Endothelial cell of umbilical vein (primary cell): ENCODE data around the gene MACROD2. TPM values are rescaled to one million over a fixed set of nuclear protein-coding genes. Genes with fewer than 3 reads are reported as not detected.

ENCODE experiments used
- BruUV-seq: library from RNA; stranded (reverse); fragments of 400-500 nt; replicated peaks from 2 replicates; lab custom pipeline; 2021; lab: Mats Ljungman, UMichigan
- CTCF ChIA-PET: fragments of 300-600, 350-600 bp; sonication (Branson Sonifier 250); formaldehyde crosslinking; loops from one replicate; lab custom pipeline; 2021; ENCODE audit warnings: antibody characterized with exemption, inconsistent platforms; lab: Charles Lee
- POLR2A ChIA-PET: fragments of 300-600, 350-600 bp; sonication (Branson Sonifier 250); formaldehyde crosslinking; loops from one replicate; lab custom pipeline; 2021; ENCODE audit warnings: antibody characterized with exemption, inconsistent platforms; lab: Charles Lee
- DNase-seq: peaks from one replicate; pipeline ENCODE4 v3.0.0-alpha.2; 2011; ENCODE audit warnings: low read depth, low spot score
- FAIRE-seq: peaks from 2 replicates; lab custom pipeline; 2011; peaks lifted over from hg19 to GRCh38; lab: Jason Lieb, UNC
- H2AFZ ChIP-seq: 2 replicates; pipeline ENCODE4 v1.6.0; 2012; ENCODE audit warnings: low read depth, low read length, control low read depth, inconsistent platforms
- H3K27ac ChIP-seq: 2 replicates; pipeline ENCODE4 v1.5.1; 2011; ENCODE audit warnings: low read depth, mild to moderate bottlenecking, control low read depth, low read length, moderate library complexity; ENCODE audit not compliant: insufficient read depth
- H3K27me3 ChIP-seq, 2 experiments: 2 replicates each; pipeline versions ENCODE4 v1.6.0 to v1.6.1; 2011; ENCODE audit warnings: low read length in 2 of 2, mixed read lengths in 1 of 2; ENCODE audit not compliant: control insufficient read depth in 2 of 2, insufficient read depth in 2 of 2
- H3K36me3 ChIP-seq, 2 experiments: 2 replicates in 1 of 2; 3 replicates in 1 of 2; pipeline ENCODE4 v1.5.1; 2011; ENCODE audit warnings: low read length in 2 of 2, mild to moderate bottlenecking in 1 of 2, moderate library complexity in 1 of 2; ENCODE audit not compliant: control insufficient read depth in 2 of 2, insufficient read depth in 2 of 2; ENCODE audit errors: extremely low read depth in 1 of 2
- H3K4me1 ChIP-seq: 3 replicates; pipeline ENCODE4 v1.5.1; 2011; ENCODE audit warnings: mild to moderate bottlenecking, low read length; ENCODE audit not compliant: control insufficient read depth, insufficient read depth; ENCODE audit errors: extremely low read depth
- H3K4me2 ChIP-seq: 2 replicates; pipeline ENCODE4 v1.6.1; 2011; ENCODE audit warnings: low read length, control low read depth, mixed read lengths; ENCODE audit not compliant: insufficient read depth
- H3K4me3 ChIP-seq, 3 experiments: fragments of 200-600 bp in 1 of 3; sonication (generic), shearing (Covaris generic) in 1 of 3; replicated peaks in 1 of 3; 2 replicates each; pipeline ENCODE4 v1.5.1; 2011 to 2016; ENCODE audit warnings: control low read depth in 3 of 3, low read length in 3 of 3, mild to moderate bottlenecking in 2 of 3, inconsistent platforms in 1 of 3, low read depth in 1 of 3, moderate library complexity in 1 of 3; ENCODE audit not compliant: insufficient read depth in 1 of 3
- H3K79me2 ChIP-seq: 2 replicates; pipeline ENCODE4 v1.6.0; 2012; ENCODE audit warnings: low read length, inconsistent platforms; ENCODE audit not compliant: control insufficient read depth, insufficient read depth
- H3K9ac ChIP-seq: replicated peaks from 2 replicates; pipeline ENCODE3; 2011; ENCODE audit warnings: low read length, control low read depth; ENCODE audit not compliant: insufficient read depth; ENCODE audit errors: extremely low read depth
- H3K9me1 ChIP-seq: replicated peaks from 3 replicates; pipeline ENCODE4 v1.6.0; 2011; ENCODE audit warnings: mild to moderate bottlenecking, low read length; ENCODE audit not compliant: control insufficient read depth, insufficient read depth; ENCODE audit errors: extremely low read depth
- H3K9me3 ChIP-seq: replicated peaks from 2 replicates; pipeline ENCODE4 v1.5.1; 2012; ENCODE audit warnings: low read length, inconsistent platforms; ENCODE audit not compliant: control insufficient read depth, insufficient read depth
- H4K20me1 ChIP-seq: replicated peaks from 2 replicates; pipeline ENCODE3; 2011; ENCODE audit warnings: mild to moderate bottlenecking, low read length; ENCODE audit not compliant: control insufficient read depth, insufficient read depth; ENCODE audit errors: extremely low read depth
- EZH2 ChIP-seq: IDR thresholded peaks from 2 replicates; pipeline ENCODE4 v1.6.1; 2012; ENCODE audit warnings: borderline replicate concordance, low read depth, mild to moderate bottlenecking, moderate library complexity, low read length, inconsistent platforms; ENCODE audit not compliant: severe bottlenecking
- FOS ChIP-seq: IDR thresholded peaks from 2 replicates; pipeline ENCODE4 v1.6.1; 2011; ENCODE audit warnings: mild to moderate bottlenecking, low read length, moderate library complexity, borderline replicate concordance; ENCODE audit not compliant: insufficient read depth
- GATA2 ChIP-seq: IDR thresholded peaks from 2 replicates; pipeline ENCODE4 v1.7.0; 2011; ENCODE audit warnings: low read depth, mild to moderate bottlenecking, moderate library complexity, mixed read lengths, low read length; ENCODE audit not compliant: insufficient read length, insufficient read depth
- JUN ChIP-seq: IDR thresholded peaks from 2 replicates; pipeline ENCODE4 v1.6.1; 2011; ENCODE audit warnings: borderline replicate concordance, low read depth; ENCODE audit not compliant: insufficient read length, insufficient read depth
- MYC ChIP-seq: IDR thresholded peaks from one replicate; pipeline ENCODE4 v1.6.1; 2011; ENCODE audit warnings: mild to moderate bottlenecking, low read depth, low read length
- POLR2A ChIP-seq: IDR thresholded peaks from 2 replicates; pipeline ENCODE4 v1.6.1; 2012; ENCODE audit warnings: low read depth, mild to moderate bottlenecking, control low read depth, low read length
- POLR2AphosphoS5 ChIP-seq: IDR thresholded peaks from 2 replicates; pipeline ENCODE4 v1.6.1; 2012; ENCODE audit warnings: low read depth, mild to moderate bottlenecking, control low read depth, low read length, moderate library complexity; ENCODE audit not compliant: insufficient read depth
- dilution Hi-C: fragments of 300-500 bp; cut with MboI; formaldehyde crosslinking; loops from one replicate; pipeline ENCODE4 v1.15.0; 2019; ENCODE audit warnings: low sequenced_read_pairs; ENCODE audit not compliant: extremely low pct_ligation_motif_present
- intact Hi-C: fragments of 100-400 bp; cut with micrococcal nuclease; formaldehyde crosslinking; loops from one replicate; pipeline ENCODE4 v1.10.0; 2022
- polyA plus RNA-seq, 4 experiments: library from polyadenylated mRNA; depleted of rRNA in 3 of 4; stranded (reverse) in 3 of 4; unstranded in 1 of 4; fragments of >200 nt; gene quantifications; 2 replicates each; pipeline versions ENCODE4 v1.2.1 to v1.2.3, GENCODE V29; 2011 to 2012; ENCODE audit warnings: missing spikeins in 1 of 4
- total RNA-seq: library from RNA; stranded (reverse); gene quantifications from 2 replicates; pipeline ENCODE4 v1.2.3, GENCODE V29; 2021
- TF ChIP-seq, protein P1 (sequence below): IDR thresholded peaks from 2 replicates; pipeline ENCODE4 v1.6.1; 2011; ENCODE audit not compliant: insufficient read depth, insufficient read length
- TF ChIP-seq, protein P2 (sequence below), 2 donors: IDR thresholded peaks; 1 replicate in 1 of 2; 2 replicates in 1 of 2; pipeline ENCODE4 v1.5.1; 2011; ENCODE audit warnings: low read length in 2 of 2, mild to moderate bottlenecking in 2 of 2, moderate library complexity in 2 of 2, control low read depth in 1 of 2, inconsistent platforms in 1 of 2, low read depth in 1 of 2; ENCODE audit not compliant: insufficient read depth in 1 of 2; ENCODE audit errors: extremely low read depth in 1 of 2

MACROD2 gene
- total and polyA plus RNA-seq, 2 donors (not counting 3 experiments of a cell fraction or from before 2014, with no cell fraction given), result 0.11 to 0.73 TPM

DNA sequence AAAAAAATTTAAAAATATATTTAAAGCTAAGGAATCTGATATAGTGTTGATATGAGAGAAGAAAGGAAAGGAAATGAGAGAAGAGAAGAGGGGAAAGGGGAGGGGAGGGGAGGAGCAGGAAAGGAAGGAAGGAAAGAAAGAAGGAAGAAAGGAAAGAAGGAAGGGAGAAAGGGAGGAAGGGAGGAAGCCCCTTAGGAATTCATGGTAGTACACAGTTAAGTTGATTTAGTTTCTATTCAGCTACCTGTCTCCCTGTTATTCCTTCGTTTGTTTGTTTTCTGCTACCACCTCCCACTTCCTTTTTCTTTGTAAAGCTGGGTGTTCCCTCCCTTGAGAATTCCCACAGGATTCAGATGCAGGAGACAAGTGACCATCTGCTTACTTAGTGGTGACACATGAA lies 1367.5 kb downstream of the MACROD2 start:
- DNase-seq (no peak), FAIRE-seq (no peak)
- Histone ChIP-seq H3K4me1 (no peaks in the 10 kb centered on the region), H2AFZ (no peak overlapping the region), H3K9me3 (no peaks in the 10 kb centered on the region), H3K36me3 (no peaks in the 10 kb centered on the region), H3K9me1 (no peaks in the 10 kb centered on the region), H4K20me1 (no peaks in the 10 kb centered on the region), H3K27ac (no peak overlapping the region), H3K4me3 (no peak overlapping the region), H3K27me3 (no peaks in the 10 kb centered on the region), H3K4me2 (no peak overlapping the region), H3K9ac (no peak overlapping the region), H3K79me2 (no peaks in the 10 kb centered on the region)
- no TSS peak for BruUV-seq
- intact Hi-C loops (no loop called here), dilution Hi-C loops (no loop called here)
- ChIA-PET POLR2A (no interaction called here), CTCF (no interaction called here)
- TF ChIP-seq GATA2 (no peak), JUN (no peak), POLR2A (no peak), EZH2 (no peak), MYC (no peak), POLR2AphosphoS5 (no peak), FOS (no peak)
- TF ChIP-seq, protein P1, sequence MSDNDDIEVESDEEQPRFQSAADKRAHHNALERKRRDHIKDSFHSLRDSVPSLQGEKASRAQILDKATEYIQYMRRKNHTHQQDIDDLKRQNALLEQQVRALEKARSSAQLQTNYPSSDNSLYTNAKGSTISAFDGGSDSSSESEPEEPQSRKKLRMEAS, result no peak
- TF ChIP-seq, protein P2, sequence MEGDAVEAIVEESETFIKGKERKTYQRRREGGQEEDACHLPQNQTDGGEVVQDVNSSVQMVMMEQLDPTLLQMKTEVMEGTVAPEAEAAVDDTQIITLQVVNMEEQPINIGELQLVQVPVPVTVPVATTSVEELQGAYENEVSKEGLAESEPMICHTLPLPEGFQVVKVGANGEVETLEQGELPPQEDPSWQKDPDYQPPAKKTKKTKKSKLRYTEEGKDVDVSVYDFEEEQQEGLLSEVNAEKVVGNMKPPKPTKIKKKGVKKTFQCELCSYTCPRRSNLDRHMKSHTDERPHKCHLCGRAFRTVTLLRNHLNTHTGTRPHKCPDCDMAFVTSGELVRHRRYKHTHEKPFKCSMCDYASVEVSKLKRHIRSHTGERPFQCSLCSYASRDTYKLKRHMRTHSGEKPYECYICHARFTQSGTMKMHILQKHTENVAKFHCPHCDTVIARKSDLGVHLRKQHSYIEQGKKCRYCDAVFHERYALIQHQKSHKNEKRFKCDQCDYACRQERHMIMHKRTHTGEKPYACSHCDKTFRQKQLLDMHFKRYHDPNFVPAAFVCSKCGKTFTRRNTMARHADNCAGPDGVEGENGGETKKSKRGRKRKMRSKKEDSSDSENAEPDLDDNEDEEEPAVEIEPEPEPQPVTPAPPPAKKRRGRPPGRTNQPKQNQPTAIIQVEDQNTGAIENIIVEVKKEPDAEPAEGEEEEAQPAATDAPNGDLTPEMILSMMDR (IDR thresholded peaks at IDR 0.05; ENCODE audit: extremely low read depth in 1 of 2, insufficient read depth in 1 of 2, low read depth in 1 of 2, low read length in 2 of 2), result no peak
